ENCODE data around the gene KRTAP5-4. TPM values are rescaled to one million over a fixed set of nuclear protein-coding genes. Genes with fewer than 3 reads are reported as not detected.

Gene KRTAP5-4
- total RNA-seq, 2 experiments from 2014 or later: not detected

DNA sequence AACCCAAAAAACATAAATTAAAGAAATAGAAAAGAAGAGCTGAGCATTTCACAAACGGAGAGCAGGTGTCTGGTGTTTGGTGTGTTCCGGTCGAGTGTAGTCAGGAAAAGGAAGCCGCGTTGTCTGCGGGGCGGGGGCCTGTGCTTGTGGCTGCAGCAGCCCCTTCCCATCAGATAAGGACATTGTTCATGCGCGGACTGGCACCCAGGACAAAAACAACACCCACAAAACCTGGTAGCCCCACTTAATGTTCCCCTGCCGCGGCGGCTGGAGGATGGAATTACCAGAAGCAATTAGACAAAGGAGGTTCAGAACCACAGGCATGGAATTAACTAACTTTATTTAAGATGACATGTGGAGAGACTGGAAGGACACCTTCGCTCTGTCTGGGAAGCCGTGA lies 37.6 kb upstream of the KRTAP5-4 start:
- Mint-ChIP-seq H3K4me1 (peaks cover 2% of the 10 kb centered on the region), H3K9me3 (ENCODE audit: low read depth) (no peaks in the 10 kb centered on the region), H3K27me3 (peaks cover 44% of the 10 kb centered on the region), H3K36me3 (no peaks in the 10 kb centered on the region), H3K27ac (no peak overlapping the region), H3K4me3 (no peak overlapping the region)
- DNase-seq: no peak
- no peak for ATAC-seq
- CTCF ChIA-PET: no interaction called here

DNA sequence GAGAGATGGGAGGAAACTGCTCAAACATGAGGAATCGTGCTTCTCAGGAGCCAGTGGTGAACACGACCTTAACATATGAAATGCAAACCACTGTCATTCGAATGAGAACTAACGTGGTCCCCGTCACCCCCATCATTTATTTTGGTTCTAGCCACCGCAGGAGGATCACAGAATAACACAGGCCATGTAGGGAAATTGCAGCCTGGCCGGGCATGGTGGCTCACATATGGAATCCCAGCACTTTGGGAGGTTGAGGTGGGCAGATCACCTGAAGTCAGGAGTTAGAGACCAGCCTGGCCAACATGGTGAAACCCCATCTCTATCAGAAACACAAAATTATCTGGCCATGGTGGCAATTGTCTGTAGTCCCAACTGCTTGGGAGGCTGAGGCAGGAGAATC lies 34.7 kb upstream of the KRTAP5-4 start:
- Mint-ChIP-seq H3K36me3 (no peaks in the 10 kb centered on the region), H3K27ac (no peak overlapping the region), H3K27me3 (peaks cover 40% of the 10 kb centered on the region), H3K4me1 (peaks cover 2% of the 10 kb centered on the region), H3K4me3 (no peak overlapping the region), H3K9me3 (ENCODE audit: low read depth) (no peaks in the 10 kb centered on the region)
- CTCF ChIA-PET: interaction anchor here (0.9 kb wide), 1 partner anchor 37 kb away, joined by 5 read pairs; no protein-coding TSS in a partner anchor
- no peak for DNase-seq
- ATAC-seq: no peak

DNA sequence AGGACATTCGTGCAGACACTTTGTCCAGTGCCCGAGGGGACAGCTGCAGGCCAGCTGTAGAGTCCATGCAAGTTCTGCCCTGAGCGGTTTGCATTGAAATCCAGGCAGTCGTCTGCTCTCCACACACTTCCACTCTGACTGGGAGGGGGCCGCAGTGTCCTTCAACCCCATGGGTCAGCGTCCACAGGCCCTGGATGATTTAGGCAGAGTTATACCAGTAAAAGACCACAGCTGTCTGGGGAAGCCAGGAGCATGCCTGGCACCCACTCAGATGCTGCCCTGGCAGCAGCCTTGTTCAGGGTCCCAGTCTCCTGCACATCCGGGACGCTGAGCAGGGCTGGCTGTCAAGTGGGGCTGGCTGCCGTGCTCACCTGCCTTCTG lies 34.1 kb upstream of the KRTAP5-4 start:
- CTCF ChIA-PET: interaction anchor here (0.9 kb wide), 1 partner anchor 38 kb away, joined by 5 read pairs; no protein-coding TSS in a partner anchor
- no peak for DNase-seq
- Mint-ChIP-seq H3K4me3 (no peak overlapping the region), H3K27ac (no peak overlapping the region), H3K9me3 (ENCODE audit: low read depth) (no peaks in the 10 kb centered on the region), H3K4me1 (peaks cover 2% of the 10 kb centered on the region), H3K36me3 (no peaks in the 10 kb centered on the region), H3K27me3 (peaks cover 42% of the 10 kb centered on the region)
- no peak for ATAC-seq

DNA sequence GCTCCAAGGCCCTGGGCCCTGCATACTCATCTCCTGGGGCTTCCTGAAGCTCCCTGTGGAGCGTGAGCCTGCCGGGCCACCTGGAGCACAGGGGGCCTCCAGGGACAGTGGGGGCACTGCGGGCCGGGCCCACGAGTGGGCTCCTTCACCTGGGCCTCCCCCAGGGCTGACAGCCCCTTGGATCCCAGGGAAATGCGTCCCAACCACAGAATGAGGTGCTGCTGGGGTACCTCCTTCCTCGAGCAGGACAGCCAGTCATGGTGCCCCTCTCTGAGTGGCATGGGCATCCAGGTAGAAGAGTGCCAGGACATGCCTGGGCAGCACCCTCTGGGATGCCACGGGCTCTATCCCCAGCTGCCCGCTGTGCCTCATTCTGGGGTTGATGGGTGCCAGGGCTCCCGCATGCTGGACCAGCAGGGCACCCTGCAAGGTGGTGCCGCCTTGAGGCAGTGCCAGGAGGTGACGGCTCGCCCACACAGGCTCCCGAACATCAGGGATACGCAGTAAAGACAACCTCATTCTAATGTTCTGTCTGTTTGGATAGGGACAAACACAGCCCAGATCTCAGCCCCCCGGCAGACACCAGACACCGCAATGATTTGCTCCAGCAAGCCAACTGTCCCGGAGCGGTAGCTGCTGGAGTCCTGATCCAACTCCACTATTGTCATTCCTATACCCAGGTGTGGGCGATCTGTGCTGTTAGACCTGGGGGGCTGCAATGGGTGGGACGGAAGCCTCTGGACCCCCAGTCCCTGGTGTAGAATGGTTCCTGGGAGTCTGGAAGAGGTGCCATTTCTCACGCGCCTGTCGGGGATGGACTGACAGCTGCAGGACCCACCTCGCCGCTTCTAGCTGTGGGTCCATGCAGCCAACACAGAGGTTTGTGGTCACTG lies 33.5 kb upstream of the KRTAP5-4 start:
- no peak for ATAC-seq
- CTCF ChIA-PET: interaction anchor here (0.9 to 5.7 kb wide), 2 partner anchors 38 to 142 kb away, joined by 3 to 104 read pairs; no protein-coding TSS in a partner anchor

DNA sequence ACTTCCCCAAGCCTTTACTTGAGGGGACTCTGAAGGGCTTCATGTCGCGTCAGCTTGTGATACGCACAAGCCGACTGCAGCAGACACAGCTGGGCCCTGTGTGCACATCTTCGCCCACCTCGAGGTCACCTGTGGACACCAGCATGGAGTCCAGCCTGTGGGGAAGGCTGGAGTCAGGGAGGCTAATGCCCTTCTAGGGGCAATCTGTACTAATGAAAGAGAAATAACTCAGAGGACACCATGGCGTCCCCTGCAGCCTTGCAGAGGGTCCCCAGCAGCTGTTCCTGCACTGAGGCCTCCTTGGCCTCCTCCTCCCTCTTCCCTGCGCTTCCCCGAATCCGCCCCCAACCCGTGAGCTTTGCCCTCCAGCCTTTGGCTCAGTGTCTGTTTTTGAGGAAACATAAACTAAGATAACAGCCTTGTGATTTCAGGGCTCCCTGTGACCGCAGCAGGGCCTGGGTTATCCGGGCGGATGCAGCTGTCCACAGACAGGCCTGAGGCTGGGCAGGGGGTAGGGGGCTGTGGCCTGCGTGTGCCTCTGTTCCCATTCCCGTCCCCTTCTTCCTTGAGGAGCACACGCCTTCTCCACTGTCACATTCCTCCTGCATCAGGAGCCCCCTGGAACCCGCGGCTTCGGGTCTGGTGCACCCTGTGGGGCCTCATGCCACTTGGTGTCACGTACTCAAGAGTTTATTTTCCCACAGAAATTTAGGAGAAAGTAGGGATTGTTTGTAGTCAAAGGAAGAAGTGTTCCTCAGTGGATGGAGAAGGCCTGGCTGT lies 32.6 kb upstream of the KRTAP5-4 start:
- DNase-seq: no peak
- Mint-ChIP-seq H3K36me3 (no peaks in the 10 kb centered on the region), H3K27ac (no peak overlapping the region), H3K9me3 (ENCODE audit: low read depth) (no peaks in the 10 kb centered on the region), H3K27me3 (peaks cover 32% of the 10 kb centered on the region), H3K4me1 (peaks cover 2% of the 10 kb centered on the region), H3K4me3 (no peak overlapping the region)
- CTCF ChIA-PET: interaction anchor here (0.9 to 5.7 kb wide), 5 partner anchors 15 to 497 kb away, joined by 3 to 104 read pairs (median 36); no protein-coding TSS in a partner anchor
- ATAC-seq: no peak

More for the DNA sequence above, 33.5 kb upstream of the KRTAP5-4 start:
- Mint-ChIP-seq H3K27me3 (peaks cover 40% of the 10 kb centered on the region), H3K36me3 (no peaks in the 10 kb centered on the region), H3K9me3 (ENCODE audit: low read depth) (no peaks in the 10 kb centered on the region), H3K4me3 (no peak overlapping the region), H3K4me1 (peaks cover 2% of the 10 kb centered on the region), H3K27ac (no peak overlapping the region)
- DNase-seq: no peak

DNA sequence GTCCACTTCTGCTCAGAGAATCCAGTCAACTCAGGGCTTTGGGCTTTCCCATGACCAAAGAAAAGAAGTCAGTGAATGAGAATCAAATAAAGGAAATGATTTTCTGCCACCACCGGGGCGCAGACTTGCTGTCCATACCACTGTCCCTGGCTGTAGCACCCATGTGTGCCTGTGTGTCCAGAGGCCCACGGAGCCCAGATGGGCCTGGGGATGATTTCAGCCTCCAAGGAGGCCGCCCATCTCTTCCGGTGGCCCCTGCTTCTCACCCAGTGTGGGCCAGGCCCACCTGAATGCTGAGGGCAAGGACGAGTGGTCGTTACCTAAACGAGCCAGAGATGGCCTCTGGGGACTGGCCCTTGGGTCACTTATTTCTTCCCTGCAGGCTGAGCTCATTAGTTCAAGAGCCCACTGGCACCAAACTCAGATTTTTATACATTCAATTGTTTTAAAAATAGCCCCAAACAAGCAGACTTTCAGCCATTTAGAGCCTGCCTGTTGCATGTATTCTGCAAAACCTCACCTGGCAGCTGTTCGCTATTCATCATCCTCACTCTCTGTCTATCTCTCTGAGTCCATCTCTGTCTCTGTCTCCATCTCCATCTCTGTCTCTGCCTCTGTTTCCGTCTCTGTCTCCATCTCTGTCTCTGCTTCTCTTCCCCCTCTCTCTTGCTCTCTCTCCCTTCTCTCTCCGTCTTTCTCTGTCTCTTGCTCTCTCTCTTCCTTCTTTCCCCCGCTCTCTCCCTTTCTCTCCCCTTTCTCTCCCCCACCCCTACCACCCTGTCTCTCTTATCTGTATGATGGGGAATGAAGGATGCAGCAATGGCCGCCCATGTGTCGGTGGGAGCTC lies 31.8 kb upstream of the KRTAP5-4 start:
- Mint-ChIP-seq H3K4me1 (no peaks in the 10 kb centered on the region), H3K9me3 (ENCODE audit: low read depth) (no peaks in the 10 kb centered on the region), H3K27me3 (peaks cover 26% of the 10 kb centered on the region), H3K36me3 (no peaks in the 10 kb centered on the region), H3K4me3 (no peak overlapping the region), H3K27ac (no peak overlapping the region)
- ATAC-seq (no peak), DNase-seq (no peak)
- CTCF ChIA-PET: interaction anchor here (0.9 to 5.7 kb wide), 22 partner anchors 15 to 498 kb away, joined by 3 to 104 read pairs (median 8); no protein-coding TSS in a partner anchor

DNA sequence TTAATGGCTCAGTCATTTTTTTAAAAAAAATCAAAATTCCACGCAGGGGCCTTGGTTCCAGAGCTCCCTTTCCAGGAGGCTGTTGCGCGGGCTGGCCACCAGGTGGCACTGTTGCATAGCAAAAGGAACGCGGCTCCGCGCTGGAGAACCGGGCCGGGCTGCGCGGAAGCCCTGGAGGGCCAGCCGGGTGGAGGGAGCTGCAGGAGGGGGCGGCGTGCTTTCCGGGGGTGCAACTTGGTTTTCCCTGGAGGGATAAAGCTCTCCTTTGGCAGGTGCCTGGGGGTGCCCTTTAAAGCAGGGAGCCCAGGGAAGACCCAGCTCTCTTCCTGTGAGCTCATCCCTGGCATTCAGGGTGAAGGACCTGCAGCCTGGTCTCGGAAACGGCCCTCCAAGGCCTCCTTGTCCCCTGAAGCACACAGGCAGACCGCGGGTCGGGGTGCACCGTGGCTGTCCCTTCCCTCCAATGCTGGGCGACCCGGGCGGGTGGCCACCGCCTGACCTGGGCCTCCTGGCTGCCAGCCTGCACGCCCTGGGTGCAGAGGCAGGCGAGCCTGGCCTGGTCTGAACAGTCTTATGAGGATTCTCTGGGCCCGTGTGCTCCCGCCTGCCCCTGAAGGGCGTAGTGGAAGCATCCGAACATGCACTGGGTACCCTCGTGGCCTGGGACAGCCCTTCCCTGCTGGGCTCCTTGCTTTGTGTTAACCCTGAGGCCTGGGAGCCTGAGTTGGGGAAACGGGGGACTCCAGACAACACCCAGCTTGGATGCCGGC lies 31.0 kb upstream of the KRTAP5-4 start:
- Mint-ChIP-seq H3K4me3 (no peak overlapping the region), H3K4me1 (no peaks in the 10 kb centered on the region), H3K36me3 (no peaks in the 10 kb centered on the region), H3K27ac (no peak overlapping the region), H3K9me3 (ENCODE audit: low read depth) (no peaks in the 10 kb centered on the region), H3K27me3 (peaks cover 22% of the 10 kb centered on the region)
- peak; percentile 76 for DNase-seq
- CTCF ChIA-PET: interaction anchor here (0.6 to 5.7 kb wide), 65 partner anchors 9 to 792 kb away, joined by 3 to 104 read pairs (median 4); partner anchors contain the start of genes C11orf21, INS, KCNQ1 and TNNI2
- peak; percentile 87 for ATAC-seq

DNA sequence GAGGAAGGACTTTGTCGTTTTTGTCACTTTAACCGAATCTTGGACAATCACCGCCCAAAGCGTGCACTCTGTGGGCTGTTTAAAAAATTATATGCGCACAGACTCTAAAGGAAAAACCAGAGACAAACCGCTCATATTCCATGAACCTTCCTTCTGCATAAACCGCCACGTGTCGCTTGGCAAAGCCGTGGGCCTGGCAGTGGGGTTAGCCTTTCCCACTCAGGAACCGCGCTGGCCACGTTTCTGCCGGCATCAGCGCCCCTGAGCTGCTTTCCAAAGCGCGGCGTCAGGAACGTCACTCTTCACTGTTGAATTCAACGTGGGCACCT lies 30.5 kb upstream of the KRTAP5-4 start:
- DNase-seq (no peak), ATAC-seq (no peak)
- Mint-ChIP-seq H3K9me3 (ENCODE audit: low read depth) (no peaks in the 10 kb centered on the region), H3K4me3 (no peak overlapping the region), H3K27me3 (peaks cover 18% of the 10 kb centered on the region), H3K36me3 (no peaks in the 10 kb centered on the region), H3K27ac (no peak overlapping the region), H3K4me1 (no peaks in the 10 kb centered on the region)
- CTCF ChIA-PET: interaction anchor here (0.6 to 5.7 kb wide), 65 partner anchors 9 to 793 kb away, joined by 3 to 104 read pairs (median 4); partner anchors contain the start of genes C11orf21, INS, KCNQ1 and TNNI2

DNA sequence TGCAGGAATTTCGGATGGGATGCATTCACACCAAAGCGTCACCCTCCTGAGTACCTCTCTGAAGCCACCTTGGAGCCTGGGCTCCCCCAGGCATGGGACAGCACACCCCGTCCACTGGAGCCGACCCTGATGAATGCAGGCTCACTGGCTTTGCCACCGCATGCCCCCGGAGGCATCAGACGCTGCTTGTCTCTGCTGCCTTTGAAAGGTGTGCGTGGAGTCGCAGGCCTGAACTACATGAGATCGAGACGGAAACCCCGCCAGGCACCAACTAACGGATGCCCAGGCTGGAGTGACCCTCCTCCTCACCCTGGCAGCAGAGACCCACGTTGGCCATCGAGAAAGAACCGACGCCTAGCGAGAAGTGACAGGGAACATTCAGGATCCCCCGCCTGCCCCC lies 30.1 kb upstream of the KRTAP5-4 start:
- DNase-seq (no peak), ATAC-seq (no peak)
- CTCF ChIA-PET: interaction anchor here (0.6 to 5.7 kb wide), 63 partner anchors 8 to 793 kb away, joined by 3 to 104 read pairs (median 4); partner anchors contain the start of genes C11orf21, INS, KCNQ1 and TNNI2
- H3K4me1 Mint-ChIP-seq: no peaks in the 10 kb centered on the region
- no peak overlapping the region for H3K4me3 Mint-ChIP-seq
- no peak overlapping the region for H3K27ac Mint-ChIP-seq
- no peaks in the 10 kb centered on the region for H3K9me3 Mint-ChIP-seq (ENCODE audit: low read depth)
- H3K27me3 Mint-ChIP-seq: peaks cover 22% of the 10 kb centered on the region
- no peaks in the 10 kb centered on the region for H3K36me3 Mint-ChIP-seq

DNA sequence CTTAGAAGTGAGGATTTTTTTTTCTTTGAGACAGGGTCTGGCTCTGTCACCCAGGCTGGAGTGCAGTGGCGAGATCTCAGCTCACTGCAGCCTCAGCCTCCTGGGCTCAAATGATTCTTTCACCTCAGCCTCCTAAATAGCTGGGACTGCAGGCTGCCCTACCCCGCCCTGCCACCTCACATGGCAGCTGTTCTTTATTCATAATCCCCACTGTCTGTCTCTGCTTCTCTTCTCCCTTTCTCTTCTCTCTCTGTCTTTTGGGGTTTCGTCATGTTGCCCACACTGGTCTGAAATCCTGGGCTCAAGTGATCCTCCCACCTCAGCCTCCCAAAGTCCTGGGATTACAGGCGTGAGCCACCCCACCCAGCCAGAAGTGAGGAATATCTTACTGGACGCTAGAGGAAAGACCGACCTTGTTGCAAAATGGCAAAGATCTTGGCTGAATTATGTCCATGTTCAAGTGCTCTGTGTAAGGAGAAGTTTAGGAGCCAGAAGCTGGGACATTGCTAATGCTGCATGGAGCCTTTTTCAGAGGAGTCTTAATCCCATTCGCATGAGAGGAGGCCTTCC lies 29.6 kb upstream of the KRTAP5-4 start:
- Mint-ChIP-seq H3K36me3 (no peaks in the 10 kb centered on the region), H3K4me1 (no peaks in the 10 kb centered on the region), H3K27ac (no peak overlapping the region), H3K27me3 (peaks cover 19% of the 10 kb centered on the region), H3K4me3 (no peak overlapping the region), H3K9me3 (ENCODE audit: low read depth) (no peaks in the 10 kb centered on the region)
- ATAC-seq: no peak
- CTCF ChIA-PET: interaction anchor here (1.3 to 5.7 kb wide), 4 partner anchors 9 to 181 kb away, joined by 4 to 104 read pairs (median 24); no protein-coding TSS in a partner anchor
- DNase-seq: no peak

DNA sequence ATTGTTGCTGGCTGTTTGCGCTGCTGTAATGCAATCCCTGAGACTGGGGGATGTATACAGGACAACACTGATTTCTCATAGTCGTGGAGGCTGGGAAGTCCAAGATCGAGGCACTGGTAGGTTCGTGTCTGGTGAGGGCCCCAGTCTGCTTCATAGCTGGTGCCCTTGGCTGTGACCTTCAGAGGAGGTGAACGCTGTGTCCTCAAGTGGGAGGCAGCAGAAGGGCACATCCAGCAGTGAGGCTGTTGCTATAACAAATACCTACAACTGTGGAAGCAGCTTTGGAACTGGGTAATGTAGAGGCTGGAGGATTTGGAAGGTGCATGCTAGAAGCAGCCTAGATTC lies 29.0 kb upstream of the KRTAP5-4 start:
- no peak overlapping the region for H3K27ac Mint-ChIP-seq
- DNase-seq: no peak
- no peaks in the 10 kb centered on the region for H3K36me3 Mint-ChIP-seq
- peaks cover 19% of the 10 kb centered on the region for H3K27me3 Mint-ChIP-seq
- H3K9me3 Mint-ChIP-seq (ENCODE audit: low read depth): no peaks in the 10 kb centered on the region
- no peak for ATAC-seq
- no peaks in the 10 kb centered on the region for H3K4me1 Mint-ChIP-seq
- no peak overlapping the region for H3K4me3 Mint-ChIP-seq
- CTCF ChIA-PET: interaction anchor here (1.3 to 5.7 kb wide), 3 partner anchors 8 to 182 kb away, joined by 4 to 104 read pairs (median 11); no protein-coding TSS in a partner anchor
